ENCODE results near the gene SORL1.

SORL1 gene

DNA sequence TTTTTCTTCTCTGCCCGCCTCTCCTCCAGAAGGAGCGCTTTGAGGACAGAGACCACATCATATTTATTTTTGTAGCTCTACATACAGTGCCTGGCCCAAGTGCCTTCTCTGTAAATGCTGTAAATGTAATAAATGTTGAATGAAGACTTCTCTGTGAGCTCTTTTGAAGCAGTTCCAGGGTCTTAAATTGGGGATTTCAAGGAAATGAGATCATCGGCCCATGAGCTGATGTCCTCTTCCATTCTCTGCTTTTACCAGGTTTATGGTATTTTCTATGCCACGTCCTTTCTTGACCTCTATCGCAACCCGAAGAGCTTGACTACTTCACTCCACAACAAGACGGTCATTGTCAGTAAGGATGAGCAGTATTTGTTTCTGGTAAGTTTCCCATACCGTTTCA lies 166.4 kb downstream of the SORL1 start:
- H3K79me2 ChIP-seq: no peaks in the 10 kb centered on the region
- no peaks in the 10 kb centered on the region for H3K36me3 ChIP-seq (ENCODE audit: control insufficient read depth, insufficient read depth, low read length)
- TF ChIP-seq, protein P1, sequence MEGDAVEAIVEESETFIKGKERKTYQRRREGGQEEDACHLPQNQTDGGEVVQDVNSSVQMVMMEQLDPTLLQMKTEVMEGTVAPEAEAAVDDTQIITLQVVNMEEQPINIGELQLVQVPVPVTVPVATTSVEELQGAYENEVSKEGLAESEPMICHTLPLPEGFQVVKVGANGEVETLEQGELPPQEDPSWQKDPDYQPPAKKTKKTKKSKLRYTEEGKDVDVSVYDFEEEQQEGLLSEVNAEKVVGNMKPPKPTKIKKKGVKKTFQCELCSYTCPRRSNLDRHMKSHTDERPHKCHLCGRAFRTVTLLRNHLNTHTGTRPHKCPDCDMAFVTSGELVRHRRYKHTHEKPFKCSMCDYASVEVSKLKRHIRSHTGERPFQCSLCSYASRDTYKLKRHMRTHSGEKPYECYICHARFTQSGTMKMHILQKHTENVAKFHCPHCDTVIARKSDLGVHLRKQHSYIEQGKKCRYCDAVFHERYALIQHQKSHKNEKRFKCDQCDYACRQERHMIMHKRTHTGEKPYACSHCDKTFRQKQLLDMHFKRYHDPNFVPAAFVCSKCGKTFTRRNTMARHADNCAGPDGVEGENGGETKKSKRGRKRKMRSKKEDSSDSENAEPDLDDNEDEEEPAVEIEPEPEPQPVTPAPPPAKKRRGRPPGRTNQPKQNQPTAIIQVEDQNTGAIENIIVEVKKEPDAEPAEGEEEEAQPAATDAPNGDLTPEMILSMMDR (IDR thresholded peaks at IDR 0.05): no peak
- no peak overlapping the region for H2AFZ ChIP-seq
- no peaks in the 10 kb centered on the region for H3K27me3 ChIP-seq (ENCODE audit: control insufficient read depth, insufficient read depth, low read length)
- no peak overlapping the region for H3K4me2 ChIP-seq (ENCODE audit: low read length)
- H3K4me3 ChIP-seq (ENCODE audit: low read depth, low read length): no peak overlapping the region
- no peaks in the 10 kb centered on the region for H3K4me1 ChIP-seq
- no peaks in the 10 kb centered on the region for H3K9me3 ChIP-seq (ENCODE audit: control insufficient read depth, low read length)
- H3K27ac ChIP-seq: no peak overlapping the region
- no peak overlapping the region for H3K9ac ChIP-seq

DNA sequence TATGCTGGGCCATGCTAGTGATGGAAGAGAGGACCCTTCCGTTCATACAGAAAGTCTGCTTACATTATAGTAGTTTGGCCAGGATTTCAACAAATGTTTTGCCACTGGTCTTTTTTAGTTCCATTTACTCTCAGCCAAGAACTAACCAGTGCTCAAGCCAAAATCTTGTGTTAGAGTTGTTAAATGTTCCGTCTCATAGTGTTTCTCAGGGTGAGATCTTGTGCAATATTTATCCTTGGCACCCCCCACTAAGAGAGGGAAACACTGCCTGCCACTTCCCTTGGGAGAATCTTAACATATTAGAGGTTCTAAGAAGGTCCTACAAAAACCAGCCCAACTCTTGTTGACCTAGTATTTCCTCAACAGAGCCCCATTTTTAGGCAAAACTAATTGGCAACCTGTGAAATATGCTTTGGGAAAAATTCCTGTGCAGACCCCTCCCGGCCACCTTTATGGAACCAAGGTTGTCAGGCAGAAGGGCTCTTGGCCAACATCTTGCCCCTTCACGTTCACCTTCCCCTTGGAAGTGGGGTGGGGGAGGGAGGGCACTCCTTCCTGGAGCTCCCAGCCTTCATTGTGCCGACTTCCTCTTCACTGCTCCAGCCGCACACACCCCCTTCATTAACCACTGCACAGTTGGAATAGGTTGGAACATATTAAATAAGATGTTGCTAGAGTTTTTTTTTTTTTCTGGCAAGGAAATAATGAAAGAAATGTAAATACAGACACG lies 173.8 kb downstream of the SORL1 start:
- H2AFZ ChIP-seq: no peak overlapping the region
- H3K4me3 ChIP-seq (ENCODE audit: low read depth, low read length): no peak overlapping the region
- no peaks in the 10 kb centered on the region for H3K4me1 ChIP-seq
- no peaks in the 10 kb centered on the region for H3K36me3 ChIP-seq (ENCODE audit: control insufficient read depth, insufficient read depth, low read length)
- TF ChIP-seq, protein P1 (IDR thresholded peaks at IDR 0.05): no peak
- no peaks in the 10 kb centered on the region for H3K9me3 ChIP-seq (ENCODE audit: control insufficient read depth, low read length)
- H3K4me2 ChIP-seq (ENCODE audit: low read length): no peak overlapping the region
- H3K27me3 ChIP-seq (ENCODE audit: control insufficient read depth, insufficient read depth, low read length): no peaks in the 10 kb centered on the region
- no peak overlapping the region for H3K9ac ChIP-seq
- no peaks in the 10 kb centered on the region for H3K79me2 ChIP-seq
- H3K27ac ChIP-seq: no peak overlapping the region

DNA sequence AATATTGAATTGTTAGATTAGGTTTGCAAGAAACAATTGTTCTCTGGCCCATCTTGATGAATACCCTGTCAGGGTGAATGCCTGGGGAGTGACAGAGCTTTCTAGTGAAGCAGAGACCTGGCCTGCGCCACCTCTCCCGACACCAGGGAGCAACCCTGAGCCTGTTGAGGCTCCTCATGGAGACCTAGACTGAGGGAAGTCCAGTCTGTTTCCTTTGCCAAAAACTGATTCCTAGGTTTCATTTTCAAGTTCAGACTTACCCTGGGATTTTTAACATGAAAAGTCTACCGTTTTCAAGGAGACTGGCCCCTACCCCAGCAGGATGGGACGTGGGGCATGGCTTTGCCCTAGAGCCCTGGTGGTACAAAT lies 174.4 kb downstream of the SORL1 start:
- Histone ChIP-seq H3K4me1 (no peaks in the 10 kb centered on the region), H3K79me2 (no peaks in the 10 kb centered on the region), H3K9ac (no peak overlapping the region), H3K4me2 (ENCODE audit: low read length) (no peak overlapping the region), H3K36me3 (ENCODE audit: control insufficient read depth, insufficient read depth, low read length) (no peaks in the 10 kb centered on the region), H2AFZ (no peak overlapping the region), H3K27ac (no peak overlapping the region), H3K9me3 (ENCODE audit: control insufficient read depth, low read length) (no peaks in the 10 kb centered on the region), H3K27me3 (ENCODE audit: control insufficient read depth, insufficient read depth, low read length) (no peaks in the 10 kb centered on the region), H3K4me3 (ENCODE audit: low read depth, low read length) (no peak overlapping the region)
- TF ChIP-seq, protein P1 (IDR thresholded peaks at IDR 0.05): no peak

DNA sequence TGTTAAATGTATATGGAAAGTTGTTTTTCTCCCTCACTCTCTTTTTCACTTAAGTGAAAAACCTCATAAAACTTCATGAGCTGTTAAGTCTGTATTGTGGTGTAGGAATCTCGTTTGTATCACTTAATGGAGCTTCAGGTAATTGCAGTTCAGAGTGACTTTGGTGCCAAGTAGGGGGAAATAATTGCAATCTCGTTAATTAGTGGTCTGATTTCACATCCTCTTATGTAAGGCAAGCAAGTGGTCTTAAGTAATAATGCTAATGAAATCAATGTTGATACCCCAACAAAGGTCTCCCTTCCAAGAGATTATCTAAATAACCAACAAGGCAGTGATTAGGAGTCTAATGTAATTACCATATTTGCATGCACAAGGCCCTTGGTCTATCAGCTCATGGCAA lies 174.9 kb downstream of the SORL1 start:
- Histone ChIP-seq H3K4me2 (ENCODE audit: low read length) (no peak overlapping the region), H3K4me3 (ENCODE audit: low read depth, low read length) (no peak overlapping the region), H3K4me1 (no peaks in the 10 kb centered on the region), H3K9me3 (ENCODE audit: control insufficient read depth, low read length) (no peaks in the 10 kb centered on the region), H3K79me2 (no peaks in the 10 kb centered on the region), H2AFZ (no peak overlapping the region), H3K36me3 (ENCODE audit: control insufficient read depth, insufficient read depth, low read length) (no peaks in the 10 kb centered on the region), H3K27ac (no peak overlapping the region), H3K27me3 (ENCODE audit: control insufficient read depth, insufficient read depth, low read length) (no peaks in the 10 kb centered on the region), H3K9ac (no peak overlapping the region)
- TF ChIP-seq, protein P1 (IDR thresholded peaks at IDR 0.05): no peak

DNA sequence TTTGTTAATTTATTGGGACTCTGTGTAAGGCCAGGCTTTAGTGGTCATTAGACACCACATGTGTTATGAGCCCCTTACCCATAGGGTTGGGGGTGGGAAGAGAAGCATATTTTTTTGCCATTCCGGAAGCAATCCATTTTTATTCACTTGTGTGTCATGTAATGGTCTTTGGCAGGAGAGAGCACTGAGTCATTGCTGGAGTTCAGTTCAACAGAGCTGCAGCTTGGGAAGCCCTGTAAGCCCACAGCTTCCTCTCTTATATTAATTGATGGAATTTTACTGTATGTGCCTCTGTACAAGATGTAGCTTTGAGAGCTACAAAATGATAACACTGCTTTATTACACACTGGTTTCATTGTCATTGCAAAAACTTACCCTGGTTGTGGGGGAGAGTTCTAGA lies 177.9 kb downstream of the SORL1 start:
- Histone ChIP-seq H3K9me3 (ENCODE audit: control insufficient read depth, low read length) (no peaks in the 10 kb centered on the region), H3K4me1 (no peaks in the 10 kb centered on the region), H3K36me3 (ENCODE audit: control insufficient read depth, insufficient read depth, low read length) (no peaks in the 10 kb centered on the region), H3K4me2 (ENCODE audit: low read length) (no peak overlapping the region), H3K27me3 (ENCODE audit: control insufficient read depth, insufficient read depth, low read length) (no peaks in the 10 kb centered on the region), H2AFZ (no peak overlapping the region), H3K4me3 (ENCODE audit: low read depth, low read length) (no peak overlapping the region), H3K79me2 (no peaks in the 10 kb centered on the region), H3K9ac (no peak overlapping the region), H3K27ac (no peak overlapping the region)
- TF ChIP-seq, protein P1 (IDR thresholded peaks at IDR 0.05): no peak
